ENCODE data around the gene PARG.
"Not testable (repeated sequence)": the region's sequence is repeated elsewhere in the genome, so short reads cannot be mapped to it uniquely, and the experiment has no call there.

PARG gene

DNA sequence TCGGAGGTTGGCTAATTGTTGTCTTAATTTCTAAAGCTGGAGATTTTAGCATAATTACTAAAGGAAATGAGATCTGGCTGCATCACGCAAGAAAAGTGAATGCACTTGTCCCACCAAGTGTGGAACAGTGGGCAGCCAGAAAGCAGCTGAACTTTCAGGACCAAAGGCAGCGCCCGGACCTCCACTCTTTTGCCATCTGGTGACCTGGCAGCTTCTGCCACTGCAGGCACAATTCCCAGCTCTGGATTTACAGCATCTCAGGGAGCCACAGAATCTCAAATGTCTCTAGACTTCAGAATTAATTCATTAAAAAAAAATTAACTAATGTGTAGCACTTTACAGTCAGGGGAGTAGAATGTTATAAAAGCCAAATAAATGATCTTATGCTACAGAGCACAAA, 165.0 kb downstream of the PARG start:
- no peak overlapping the region for H3K27ac ChIP-seq
- TF ChIP-seq, protein P1, sequence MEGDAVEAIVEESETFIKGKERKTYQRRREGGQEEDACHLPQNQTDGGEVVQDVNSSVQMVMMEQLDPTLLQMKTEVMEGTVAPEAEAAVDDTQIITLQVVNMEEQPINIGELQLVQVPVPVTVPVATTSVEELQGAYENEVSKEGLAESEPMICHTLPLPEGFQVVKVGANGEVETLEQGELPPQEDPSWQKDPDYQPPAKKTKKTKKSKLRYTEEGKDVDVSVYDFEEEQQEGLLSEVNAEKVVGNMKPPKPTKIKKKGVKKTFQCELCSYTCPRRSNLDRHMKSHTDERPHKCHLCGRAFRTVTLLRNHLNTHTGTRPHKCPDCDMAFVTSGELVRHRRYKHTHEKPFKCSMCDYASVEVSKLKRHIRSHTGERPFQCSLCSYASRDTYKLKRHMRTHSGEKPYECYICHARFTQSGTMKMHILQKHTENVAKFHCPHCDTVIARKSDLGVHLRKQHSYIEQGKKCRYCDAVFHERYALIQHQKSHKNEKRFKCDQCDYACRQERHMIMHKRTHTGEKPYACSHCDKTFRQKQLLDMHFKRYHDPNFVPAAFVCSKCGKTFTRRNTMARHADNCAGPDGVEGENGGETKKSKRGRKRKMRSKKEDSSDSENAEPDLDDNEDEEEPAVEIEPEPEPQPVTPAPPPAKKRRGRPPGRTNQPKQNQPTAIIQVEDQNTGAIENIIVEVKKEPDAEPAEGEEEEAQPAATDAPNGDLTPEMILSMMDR (conservative IDR thresholded peaks at IDR 0.05), result no peak
- no peak for TF ChIP-seq ZFX (IDR thresholded peaks at IDR 0.05)

DNA sequence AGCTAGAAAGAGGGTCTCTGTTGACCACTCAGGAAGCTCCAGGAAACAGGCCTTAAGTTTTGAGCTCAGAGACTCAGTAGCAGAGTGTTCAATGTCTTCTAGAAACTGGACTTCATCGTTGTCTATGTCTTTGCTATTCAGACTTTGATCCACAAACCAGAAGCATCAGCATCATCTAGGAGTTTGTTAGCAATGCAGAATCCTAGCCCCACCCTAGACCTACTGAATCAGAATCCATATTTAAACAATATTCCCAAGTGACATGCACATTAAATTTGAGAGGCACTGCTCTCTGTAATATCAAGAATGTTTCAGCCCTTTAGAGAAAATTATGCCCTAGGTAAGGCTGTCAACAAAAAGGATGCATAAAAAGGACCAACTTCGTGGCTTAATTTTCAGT, 166.8 kb downstream of the PARG start:
- TF ChIP-seq, protein P1 (conservative IDR thresholded peaks at IDR 0.05), result no peak
- TF ChIP-seq ZFX (IDR thresholded peaks at IDR 0.05), result no peak
- no peak overlapping the region for H3K27ac ChIP-seq

DNA sequence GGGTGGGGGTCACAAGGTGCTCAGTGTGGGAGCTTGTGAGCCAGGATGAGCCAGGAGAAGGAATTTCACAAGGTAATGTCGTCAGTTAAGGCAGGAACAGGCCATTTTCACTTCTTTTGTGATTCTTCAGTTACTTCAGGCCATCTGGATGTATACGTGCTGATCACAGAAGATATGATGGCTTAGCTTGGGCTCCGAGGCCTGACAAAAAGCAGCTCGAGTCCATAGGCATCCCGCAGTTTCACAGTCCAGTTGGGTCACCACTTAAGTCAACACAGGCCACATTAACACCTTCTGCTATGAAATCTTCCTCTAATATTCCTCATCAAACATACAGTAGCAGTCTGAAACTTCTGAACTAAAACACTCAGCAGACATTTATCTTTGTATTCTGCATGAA, 168.9 kb downstream of the PARG start:
- H3K27ac ChIP-seq, result not testable (repeated sequence)

DNA sequence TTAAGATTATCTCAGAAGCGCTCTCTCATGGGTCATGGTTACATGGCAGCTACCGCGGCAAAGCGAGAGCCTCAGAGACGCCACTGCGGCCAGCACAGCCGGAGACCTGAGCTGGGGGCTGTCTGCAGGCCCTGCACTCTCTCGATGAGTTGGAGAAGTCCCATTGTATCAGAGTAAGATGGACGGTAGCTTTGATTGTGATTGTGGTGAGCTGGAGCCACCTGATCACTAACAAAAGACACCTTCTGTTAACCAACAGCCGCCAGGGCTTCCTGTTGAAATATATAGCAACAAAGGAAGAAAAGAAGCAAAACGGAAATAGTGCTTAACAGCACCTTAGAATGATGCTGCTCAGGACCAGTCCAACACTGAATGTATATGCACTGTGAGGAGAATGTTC, 170.8 kb downstream of the PARG start:
- not testable (repeated sequence) for H3K27ac ChIP-seq

DNA sequence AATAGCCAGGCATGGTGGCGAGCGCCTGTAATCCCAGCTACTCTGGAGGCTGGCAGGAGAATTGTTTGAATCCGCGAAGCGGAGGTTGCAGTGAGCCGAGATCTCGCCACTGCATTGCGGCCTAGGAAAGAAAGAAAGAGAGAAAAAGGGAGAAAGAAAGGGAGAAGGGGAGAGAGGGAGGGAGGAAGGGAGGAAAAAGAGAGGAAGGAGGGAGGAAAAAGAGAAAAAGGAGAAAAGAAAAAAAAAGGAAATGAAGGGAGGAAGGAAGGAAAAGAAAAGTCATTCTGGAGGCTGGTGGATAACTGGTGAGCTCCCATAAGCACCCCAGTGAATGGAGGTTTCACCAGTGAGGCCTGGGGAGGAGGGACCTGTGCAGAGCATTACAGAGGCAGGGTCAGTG, 172.1 kb downstream of the PARG start:
- H3K27ac ChIP-seq, result no peak overlapping the region
- no peak for TF ChIP-seq ZFX (IDR thresholded peaks at IDR 0.05)
- TF ChIP-seq, protein P1 (conservative IDR thresholded peaks at IDR 0.05), result no peak

DNA sequence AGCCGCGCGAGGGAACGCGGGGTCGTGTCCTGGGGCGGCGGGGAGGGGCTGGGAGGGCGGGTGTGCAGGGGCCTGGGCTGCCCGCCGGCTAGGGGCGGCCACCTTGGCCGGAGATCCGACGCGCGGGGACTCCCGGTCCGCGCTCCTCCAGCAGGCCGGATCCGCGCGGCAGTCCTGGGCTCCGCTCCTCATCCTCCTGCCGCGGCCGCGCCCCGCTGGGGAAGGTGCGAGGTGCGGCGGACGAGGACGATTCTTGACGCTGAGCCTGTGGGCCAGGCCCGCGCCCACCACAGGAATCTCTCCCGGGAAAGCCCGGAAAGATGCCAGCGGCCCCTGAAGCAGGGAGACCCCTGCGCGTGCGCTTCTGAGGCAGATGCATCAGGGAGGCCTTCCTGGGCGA, 173.1 kb downstream of the PARG start:
- no peak for TF ChIP-seq ZFX (IDR thresholded peaks at IDR 0.05)
- TF ChIP-seq, protein P1 (conservative IDR thresholded peaks at IDR 0.05), result no peak
- H3K27ac ChIP-seq, result no peak overlapping the region

DNA sequence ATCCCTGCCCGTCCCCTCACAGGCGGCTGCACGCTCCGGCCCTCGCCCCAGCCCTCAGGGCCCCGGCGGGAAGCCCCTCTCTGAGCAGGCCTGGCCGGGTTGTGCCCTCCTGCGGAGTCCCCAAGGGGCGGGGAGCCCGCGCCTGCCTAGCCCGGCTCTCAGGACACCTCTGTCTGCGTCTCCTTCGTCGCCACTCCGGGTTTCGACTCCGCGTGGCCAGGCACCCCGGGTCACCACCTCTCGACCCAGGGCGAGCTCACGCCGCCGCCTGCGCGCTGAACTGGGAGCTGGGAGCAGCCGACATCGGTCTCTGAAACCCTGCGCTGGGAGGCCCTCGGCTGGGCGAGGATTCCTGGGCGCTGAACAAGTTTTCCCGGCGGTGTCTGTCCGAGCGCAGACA, 173.5 kb downstream of the PARG start:
- H3K27ac ChIP-seq, result no peak overlapping the region
- no peak for TF ChIP-seq ZFX (IDR thresholded peaks at IDR 0.05)
- TF ChIP-seq, protein P1 (conservative IDR thresholded peaks at IDR 0.05), result no peak
